ENCODE data around the gene TCF3. TPM values are rescaled to one million over a fixed set of nuclear protein-coding genes. Genes with fewer than 3 reads are reported as not detected.
A peak's percentile ranks its signal among the peaks of the same experiment; 100 is the strongest.

The TCF3 gene
- total RNA-seq, 2 donors from 2014 or later, result 46.9 to 47.4 TPM

DNA sequence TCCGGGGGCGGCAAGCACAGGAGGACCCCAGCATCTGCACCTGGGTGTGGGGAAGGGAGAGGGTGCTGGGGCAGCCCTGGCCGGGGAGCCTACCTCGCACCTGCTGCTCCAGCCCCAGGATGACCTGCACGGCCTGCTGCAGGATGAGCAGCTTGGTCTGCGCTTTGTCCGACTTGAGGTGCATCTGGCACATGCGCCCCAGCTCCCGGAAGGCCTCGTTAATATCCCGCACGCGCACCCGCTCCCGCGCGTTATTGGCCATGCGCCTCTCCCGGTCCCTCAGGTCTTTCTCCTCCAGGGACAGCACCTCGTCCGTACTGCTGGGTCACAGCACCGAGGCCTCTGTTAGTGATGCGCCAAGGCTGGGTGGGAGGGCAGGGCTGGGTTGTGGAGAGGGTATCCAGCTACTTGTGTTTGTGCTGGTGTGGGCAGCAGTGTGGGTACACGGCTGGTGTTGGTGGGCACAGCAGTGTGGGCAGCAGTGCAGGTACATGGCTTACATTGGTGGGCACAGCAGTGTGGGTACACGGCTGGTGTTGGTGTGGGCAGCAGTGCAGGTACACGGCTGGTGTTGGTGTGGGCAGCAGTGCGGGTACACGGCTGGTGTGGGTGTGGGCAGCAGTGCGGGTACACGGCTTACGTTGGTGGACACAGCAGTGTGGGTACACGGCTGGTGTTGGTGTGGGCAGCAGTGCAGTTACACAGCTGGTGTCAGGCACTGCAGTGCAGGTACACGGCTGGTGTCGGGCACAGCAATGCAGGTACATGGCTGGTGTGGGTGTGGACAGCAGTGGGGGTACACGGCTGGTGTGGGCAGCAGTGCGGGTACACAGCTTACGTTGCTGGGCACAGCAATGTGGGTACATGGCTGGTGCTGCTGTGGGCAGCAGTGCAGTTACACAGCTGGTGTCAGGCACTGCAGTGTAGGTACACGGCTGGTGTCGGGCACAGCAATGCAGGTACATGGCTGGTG, 40.0 kb downstream of the TCF3 start:
- DNase-seq (no peak), ATAC-seq (no peak)
- no peaks in the 10 kb centered on the region for H3K27me3 Mint-ChIP-seq
- H3K27ac Mint-ChIP-seq, result no peak overlapping the region
- peaks cover 19% of the 10 kb centered on the region for H3K4me1 Mint-ChIP-seq
- no peaks in the 10 kb centered on the region for H3K9me3 ChIP-seq (ENCODE audit: control insufficient read depth, low read length, poor library complexity, severe bottlenecking)
- H3K4me3 Mint-ChIP-seq, result no peak overlapping the region
- no peaks in the 10 kb centered on the region for H3K36me3 Mint-ChIP-seq (ENCODE audit: low read depth)

GRCh38 chr19:1611353-1611752, 41.1 kb downstream of the TCF3 start:
- Mint-ChIP-seq H3K36me3 (ENCODE audit: low read depth) (no peaks in the 10 kb centered on the region), H3K4me1 (peaks cover 13% of the 10 kb centered on the region)
- no peak for ATAC-seq

DNA sequence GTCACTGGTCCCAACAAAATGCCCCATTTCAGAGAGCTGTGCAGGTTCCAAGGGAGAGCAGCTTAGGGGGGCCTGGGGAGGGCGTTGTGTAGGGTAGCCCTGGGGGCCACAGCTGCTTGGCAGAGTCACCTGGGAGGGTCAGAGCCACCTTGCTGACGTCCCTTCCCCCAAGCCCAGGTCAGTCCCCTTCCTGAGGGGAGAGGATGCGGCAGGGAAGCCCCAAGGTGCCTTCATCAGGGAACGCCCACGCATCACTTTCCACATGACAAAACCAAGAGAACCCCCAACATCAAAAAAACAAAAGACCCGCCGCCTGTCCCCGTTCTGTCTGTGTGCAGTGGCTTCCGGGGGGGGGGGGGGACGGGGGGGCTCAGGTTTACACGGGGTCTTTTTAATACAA, 41.8 kb downstream of the TCF3 start:
- no peaks in the 10 kb centered on the region for H3K9me3 ChIP-seq (ENCODE audit: control insufficient read depth, low read length, poor library complexity, severe bottlenecking)
- H3K27me3 Mint-ChIP-seq, result no peaks in the 10 kb centered on the region
- peak overlapping the region; percentile 62 for H3K4me3 Mint-ChIP-seq
- DNase-seq (no peak), ATAC-seq (no peak)
- H3K4me1 Mint-ChIP-seq, result peaks cover 19% of the 10 kb centered on the region
- no peaks in the 10 kb centered on the region for H3K36me3 Mint-ChIP-seq (ENCODE audit: low read depth)
- H3K27ac Mint-ChIP-seq, result no peak overlapping the region

More at GRCh38 chr19:1611353-1611752, 41.1 kb downstream of the TCF3 start:
- H3K27ac Mint-ChIP-seq, result no peak overlapping the region
- no peak overlapping the region for H3K4me3 Mint-ChIP-seq
- DNase-seq, result no peak
- no peaks in the 10 kb centered on the region for H3K27me3 Mint-ChIP-seq
- no peaks in the 10 kb centered on the region for H3K9me3 ChIP-seq (ENCODE audit: control insufficient read depth, low read length, poor library complexity, severe bottlenecking)

GRCh38 chr19:1609680-1610474, 42.5 kb downstream of the TCF3 start:
- DNase-seq, result no peak
- H3K27ac Mint-ChIP-seq, result peak overlapping the region; percentile 88
- peak overlapping the region; percentile 89 for H3K4me3 Mint-ChIP-seq
- H3K4me1 Mint-ChIP-seq, result peaks cover 21% of the 10 kb centered on the region
- H3K36me3 Mint-ChIP-seq (ENCODE audit: low read depth), result no peaks in the 10 kb centered on the region
- no peaks in the 10 kb centered on the region for H3K27me3 Mint-ChIP-seq
- H3K9me3 ChIP-seq (ENCODE audit: control insufficient read depth, low read length, poor library complexity, severe bottlenecking), result no peaks in the 10 kb centered on the region
- ATAC-seq, result no peak

GRCh38 chr19:1609103-1609396, 43.4 kb downstream of the TCF3 start:
- H3K27ac Mint-ChIP-seq, result peak overlapping the region; percentile 88
- ATAC-seq (no peak), DNase-seq (no peak)
- H3K9me3 ChIP-seq (ENCODE audit: control insufficient read depth, low read length, poor library complexity, severe bottlenecking), result no peaks in the 10 kb centered on the region
- H3K4me3 Mint-ChIP-seq, result peak overlapping the region; percentile 89
- H3K27me3 Mint-ChIP-seq, result no peaks in the 10 kb centered on the region
- H3K4me1 Mint-ChIP-seq, result peaks cover 26% of the 10 kb centered on the region
- no peaks in the 10 kb centered on the region for H3K36me3 Mint-ChIP-seq (ENCODE audit: low read depth)

GRCh38 chr19:1608359-1609102, 43.9 kb downstream of the TCF3 start:
- no peaks in the 10 kb centered on the region for H3K36me3 Mint-ChIP-seq (ENCODE audit: low read depth)
- ATAC-seq (no peak), DNase-seq (no peak)
- no peaks in the 10 kb centered on the region for H3K27me3 Mint-ChIP-seq
- peak overlapping the region; percentile 89 for H3K4me3 Mint-ChIP-seq
- H3K9me3 ChIP-seq (ENCODE audit: control insufficient read depth, low read length, poor library complexity, severe bottlenecking), result no peaks in the 10 kb centered on the region
- peaks cover 29% of the 10 kb centered on the region for H3K4me1 Mint-ChIP-seq
- peak overlapping the region; percentile 88 for H3K27ac Mint-ChIP-seq

DNA sequence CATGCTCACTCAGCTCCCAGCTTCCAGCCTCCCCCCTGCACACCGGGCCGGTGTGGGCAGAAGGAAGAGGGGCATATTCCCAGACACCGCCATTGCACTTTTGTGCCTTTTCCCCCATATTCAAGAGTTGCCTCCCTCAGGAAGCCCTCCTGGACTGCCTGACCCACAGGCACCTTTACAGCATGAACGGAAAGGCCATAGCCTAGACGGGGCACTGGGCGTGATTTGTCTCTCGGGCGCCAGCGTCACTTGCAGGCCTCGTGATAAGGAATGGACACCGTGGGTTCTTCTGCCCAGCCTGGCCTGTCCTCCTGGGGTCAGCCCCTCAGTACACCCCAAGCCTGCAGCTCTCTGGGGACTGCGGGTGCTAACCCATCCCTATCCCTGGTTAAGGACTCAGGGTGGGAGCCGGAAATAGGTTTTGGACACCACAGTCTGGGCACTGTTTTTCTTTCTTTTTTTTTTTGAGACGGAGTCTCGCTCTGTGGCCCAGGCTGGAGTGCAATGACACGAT, 46.2 kb downstream of the TCF3 start:
- no peaks in the 10 kb centered on the region for H3K9me3 ChIP-seq (ENCODE audit: control insufficient read depth, low read length, poor library complexity, severe bottlenecking)
- peak in 1 of 3 donors; percentile 22 for DNase-seq
- no peak for ATAC-seq
- no peaks in the 10 kb centered on the region for H3K27me3 Mint-ChIP-seq
- peaks cover 37% of the 10 kb centered on the region for H3K4me1 Mint-ChIP-seq
- H3K4me3 Mint-ChIP-seq, result peak overlapping the region; percentile 98
- no peaks in the 10 kb centered on the region for H3K36me3 Mint-ChIP-seq (ENCODE audit: low read depth)
- peak overlapping the region; percentile 94 for H3K27ac Mint-ChIP-seq

DNA sequence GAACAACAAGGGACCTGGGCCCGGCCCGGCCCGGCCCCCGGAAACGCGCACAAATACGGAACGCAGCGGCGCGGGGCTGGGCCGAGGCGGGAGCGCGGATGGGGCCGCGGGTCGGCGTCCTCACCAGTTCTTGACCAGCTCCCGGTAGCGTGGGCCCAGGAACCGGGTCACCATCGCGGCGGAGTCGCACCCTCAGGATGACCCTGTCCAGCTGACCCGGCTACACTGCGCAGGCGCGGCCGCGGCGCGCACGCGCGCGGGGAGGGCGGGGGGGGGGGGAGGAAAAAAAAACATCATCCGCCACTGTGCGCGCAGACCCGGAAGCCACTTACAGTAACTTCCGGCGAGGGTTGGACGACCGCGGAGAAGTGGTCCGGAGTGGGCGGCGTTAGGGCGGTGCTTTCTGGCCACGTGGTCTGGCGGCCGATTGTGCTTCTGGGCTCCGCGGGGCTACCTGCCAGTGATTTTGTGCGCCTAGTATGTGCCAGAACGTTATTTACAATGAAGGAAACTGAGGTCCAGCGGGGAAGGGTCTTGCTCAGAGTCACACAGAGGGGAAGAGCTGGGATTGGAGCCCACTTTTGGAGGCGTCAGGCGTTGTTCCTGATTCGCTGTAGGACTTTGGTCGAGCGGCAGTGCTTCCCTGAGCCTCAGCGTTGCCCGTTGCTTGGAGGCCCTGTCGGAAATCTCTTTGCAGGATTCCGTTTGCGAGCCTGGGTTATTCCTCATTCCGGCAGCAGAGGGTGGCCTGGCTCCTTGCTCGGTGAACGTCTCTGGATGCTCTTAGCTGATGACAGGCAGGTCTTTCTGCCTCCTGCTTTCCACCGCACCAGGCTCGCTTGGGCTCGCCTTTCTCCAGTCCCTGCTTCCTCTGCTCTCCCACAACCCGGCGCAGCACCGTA, 46.9 kb downstream of the TCF3 start, which contains the start of gene UQCR11:
Gene UQCR11, minus strand, starts transcription at position 227 of the 902 bp plus-strand sequence. Its CDS starts 53 bp downstream, at position 174.
- no peaks in the 10 kb centered on the region for H3K9me3 ChIP-seq (ENCODE audit: control insufficient read depth, low read length, poor library complexity, severe bottlenecking)
- DNase-seq, result peak; percentile 80 to 85 (median 84)
- Mint-ChIP-seq H3K27ac (peak within 1 kb of the TSS; percentile 94), H3K36me3 (ENCODE audit: low read depth) (no peaks in the 10 kb centered on the region), H3K4me3 (peak within 1 kb of the TSS; percentile 98), H3K27me3 (no peaks in the 10 kb centered on the region), H3K4me1 (peaks cover 37% of the 10 kb centered on the region)
- peak; percentile 86 for ATAC-seq

DNA sequence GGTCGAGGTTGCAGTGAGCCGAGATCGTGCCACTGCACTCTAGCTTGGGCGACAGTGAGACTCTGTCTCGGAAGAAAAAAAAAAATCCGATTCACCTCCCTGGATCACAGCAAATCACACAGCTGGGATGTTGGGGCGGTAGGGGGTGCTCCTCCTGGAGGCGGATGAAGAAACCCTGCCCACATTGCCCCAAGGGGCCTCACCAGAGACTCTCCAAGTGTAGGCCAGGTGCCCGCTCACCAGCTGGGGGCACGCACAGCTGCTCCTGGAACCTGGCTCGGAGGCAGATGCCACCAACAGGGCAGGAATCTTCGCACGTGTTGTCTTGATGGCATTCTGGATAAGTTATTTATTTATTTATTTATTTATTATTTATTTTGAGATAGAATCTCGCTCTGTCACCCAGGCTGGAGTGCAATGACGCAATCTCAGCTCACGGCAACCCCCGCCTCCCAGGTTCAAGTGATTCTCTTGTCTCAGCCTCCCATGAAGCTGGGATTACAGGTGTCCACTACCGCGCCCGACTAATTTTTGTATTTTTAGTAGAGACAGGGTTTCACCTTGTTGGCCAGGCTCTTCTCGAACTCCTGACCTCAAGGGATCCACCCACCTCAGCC, 50.2 kb downstream of the TCF3 start:
- H3K4me3 Mint-ChIP-seq, result no peak overlapping the region
- no peaks in the 10 kb centered on the region for H3K27me3 Mint-ChIP-seq
- ATAC-seq (no peak), DNase-seq (no peak)
- H3K9me3 ChIP-seq (ENCODE audit: control insufficient read depth, low read length, poor library complexity, severe bottlenecking), result no peaks in the 10 kb centered on the region
- no peak overlapping the region for H3K27ac Mint-ChIP-seq
- H3K36me3 Mint-ChIP-seq (ENCODE audit: low read depth), result no peaks in the 10 kb centered on the region
- H3K4me1 Mint-ChIP-seq, result peaks cover 25% of the 10 kb centered on the region

- DNase-seq (no peak), ATAC-seq (no peak)
- H3K4me3 Mint-ChIP-seq, result no peak overlapping the region
- H3K4me1 Mint-ChIP-seq, result peaks cover 25% of the 10 kb centered on the region
- H3K36me3 Mint-ChIP-seq (ENCODE audit: low read depth), result no peaks in the 10 kb centered on the region
- no peaks in the 10 kb centered on the region for H3K9me3 ChIP-seq (ENCODE audit: control insufficient read depth, low read length, poor library complexity, severe bottlenecking)
- H3K27ac Mint-ChIP-seq, result no peak overlapping the region
- no peaks in the 10 kb centered on the region for H3K27me3 Mint-ChIP-seq
Observed at GRCh38 chr19:1601613-1602064, 50.8 kb downstream of the TCF3 start.

GRCh38 chr19:1599460-1599846, 53.0 kb downstream of the TCF3 start:
- DNase-seq (no peak), ATAC-seq (no peak)
- no peaks in the 10 kb centered on the region for H3K27me3 Mint-ChIP-seq
- no peaks in the 10 kb centered on the region for H3K36me3 Mint-ChIP-seq (ENCODE audit: low read depth)
- H3K27ac Mint-ChIP-seq, result no peak overlapping the region
- peaks cover 16% of the 10 kb centered on the region for H3K4me1 Mint-ChIP-seq
- H3K9me3 ChIP-seq (ENCODE audit: control insufficient read depth, low read length, poor library complexity, severe bottlenecking), result no peaks in the 10 kb centered on the region
- H3K4me3 Mint-ChIP-seq, result no peak overlapping the region
